DOHH2 (cell line): ENCODE data around the gene MSMB.

Experiments
- H3F3A ChIP-seq: fragments of 200-600 bp; sonication (generic), shearing (Covaris generic); 2 replicates; pipeline ENCODE4 v1.6.0; 2016; ENCODE audit warnings: antibody characterized with exemption, mild to moderate bottlenecking; ENCODE audit not compliant: control insufficient read depth, insufficient read depth
- H3K27ac ChIP-seq: fragments of 200-600 bp; sonication (generic); 2 replicates; pipeline ENCODE4 v1.5.1; 2014; ENCODE audit warnings: low read depth, mild to moderate bottlenecking, low read length, moderate library complexity
- H3K27me3 ChIP-seq: fragments of 200-600 bp; sonication (generic); 2 replicates; pipeline ENCODE4 v1.6.1; 2014; ENCODE audit warnings: mild to moderate bottlenecking, low read length, mixed read lengths; ENCODE audit not compliant: control insufficient read depth
- H3K36me3 ChIP-seq: fragments of 200-600 bp; sonication (generic); 2 replicates; pipeline ENCODE4 v1.6.1; 2014; ENCODE audit warnings: mild to moderate bottlenecking, low read length, moderate library complexity, mixed read lengths; ENCODE audit not compliant: control insufficient read depth
- H3K4me1 ChIP-seq: fragments of 200-600 bp; sonication (generic); 2 replicates; pipeline ENCODE4 v1.6.1; 2014; ENCODE audit warnings: mild to moderate bottlenecking, low read length, mixed read lengths; ENCODE audit not compliant: control insufficient read depth
- H3K4me2 ChIP-seq: fragments of 200-600 bp; sonication (generic); 2 replicates; pipeline ENCODE4 v1.6.0; 2014; ENCODE audit warnings: mild to moderate bottlenecking, low read length, moderate library complexity
- H3K4me3 ChIP-seq: fragments of 200-600 bp; sonication (generic); 2 replicates; pipeline ENCODE4 v1.5.1; 2014; ENCODE audit warnings: mild to moderate bottlenecking, low read length, mixed read lengths
- H3K79me2 ChIP-seq: fragments of 200-600 bp; sonication (generic); 2 replicates; pipeline ENCODE4 v1.6.1; 2014; ENCODE audit warnings: mild to moderate bottlenecking, low read length, mixed read lengths; ENCODE audit not compliant: control insufficient read depth
- H3K9me2 ChIP-seq: fragments of 200-600 bp; sonication (generic); replicated peaks from 2 replicates; pipeline ENCODE4 v1.6.1; 2014; ENCODE audit warnings: mild to moderate bottlenecking, low read length, mixed read lengths; ENCODE audit not compliant: control insufficient read depth
- H3K9me3 ChIP-seq: fragments of 200-600 bp; sonication (generic); 2 replicates; pipeline ENCODE4 v1.6.1; 2014; ENCODE audit warnings: antibody characterized with exemption, low read length, mixed read lengths; ENCODE audit not compliant: control insufficient read depth, insufficient read depth
- H4K20me1 ChIP-seq: fragments of 200-600 bp; sonication (generic); 2 replicates; pipeline ENCODE4 v1.6.0; 2014; ENCODE audit warnings: low read depth, mild to moderate bottlenecking, antibody characterized with exemption, low read length, moderate library complexity; ENCODE audit not compliant: control insufficient read depth, insufficient read depth
- CTCF ChIP-seq: fragments of 200-600 bp; sonication (generic); IDR thresholded peaks from one replicate; pipeline ENCODE4 v1.5.1; 2014; ENCODE audit warnings: antibody characterized with exemption, mild to moderate bottlenecking, low read depth, low read length; ENCODE audit not compliant: poor library complexity, severe bottlenecking
- EZH2phosphoT487 ChIP-seq: fragments of 200-600 bp; sonication (generic); IDR thresholded peaks from 2 replicates; pipeline ENCODE4 v1.6.1; 2017; ENCODE audit warnings: borderline replicate concordance, mild to moderate bottlenecking, antibody characterized with exemption, low read length, moderate library complexity, mixed read lengths

The MSMB gene

GRCh38 chr10:46075869-46076268 is 29.8 kb upstream of the MSMB start:
- peaks cover 4% of the 10 kb centered on the region; the same call in 1 of the 2 replicates for H3K27me3 ChIP-seq
- no peaks in the 10 kb centered on the region for H3K36me3 ChIP-seq
- H3K79me2 ChIP-seq, result no peaks in the 10 kb centered on the region
- H3K4me3 ChIP-seq, result no peak overlapping the region
- no peaks in the 10 kb centered on the region for H4K20me1 ChIP-seq
- H3K9me3 ChIP-seq, result no peaks in the 10 kb centered on the region
- H3K4me2 ChIP-seq, result no peak overlapping the region
- H3K4me1 ChIP-seq, result no peaks in the 10 kb centered on the region
- H3K9me2 ChIP-seq, result no peaks in the 10 kb centered on the region
- no peak overlapping the region for H3K27ac ChIP-seq
- TF ChIP-seq EZH2phosphoT487 (no peak), CTCF (no peak)
- no peaks in the 10 kb centered on the region for H3F3A ChIP-seq

- no peak overlapping the region for H3K27ac ChIP-seq
- H3K79me2 ChIP-seq, result no peaks in the 10 kb centered on the region
- TF ChIP-seq CTCF, result no peak
- TF ChIP-seq EZH2phosphoT487, result no peak
- no peaks in the 10 kb centered on the region for H3K9me2 ChIP-seq
- no peaks in the 10 kb centered on the region for H4K20me1 ChIP-seq
- H3K9me3 ChIP-seq, result no peaks in the 10 kb centered on the region
- H3K4me2 ChIP-seq, result no peak overlapping the region
- H3K36me3 ChIP-seq, result no peaks in the 10 kb centered on the region
- H3K4me3 ChIP-seq, result no peak overlapping the region
- no peaks in the 10 kb centered on the region for H3K4me1 ChIP-seq
- H3F3A ChIP-seq, result no peaks in the 10 kb centered on the region
- no peaks in the 10 kb centered on the region for H3K27me3 ChIP-seq
Measured at GRCh38 chr10:46074196-46074946, 28.3 kb upstream of the MSMB start.

GRCh38 chr10:46073564-46073963 is 27.5 kb upstream of the MSMB start:
- no peaks in the 10 kb centered on the region for H3K27me3 ChIP-seq
- TF ChIP-seq CTCF (no peak), EZH2phosphoT487 (no peak)
- no peaks in the 10 kb centered on the region for H3K9me2 ChIP-seq
- H3K36me3 ChIP-seq, result no peaks in the 10 kb centered on the region
- no peaks in the 10 kb centered on the region for H3K79me2 ChIP-seq
- H3K4me2 ChIP-seq, result no peak overlapping the region
- no peaks in the 10 kb centered on the region for H3K9me3 ChIP-seq
- no peak overlapping the region for H3K27ac ChIP-seq
- no peaks in the 10 kb centered on the region for H3F3A ChIP-seq
- H3K4me1 ChIP-seq, result no peaks in the 10 kb centered on the region
- H4K20me1 ChIP-seq, result no peaks in the 10 kb centered on the region
- no peak overlapping the region for H3K4me3 ChIP-seq
